Measurements from ENCODE around the gene DDX47. TPM values are rescaled to one million over a fixed set of nuclear protein-coding genes. Genes with fewer than 3 reads are reported as not detected.

Gene DDX47
- total and polyA plus RNA-seq, 2 of the 13 experiments (the other 11 are each of a cell fraction or from before 2014, with no cell fraction given): 48.5 to 78.7 TPM

DNA sequence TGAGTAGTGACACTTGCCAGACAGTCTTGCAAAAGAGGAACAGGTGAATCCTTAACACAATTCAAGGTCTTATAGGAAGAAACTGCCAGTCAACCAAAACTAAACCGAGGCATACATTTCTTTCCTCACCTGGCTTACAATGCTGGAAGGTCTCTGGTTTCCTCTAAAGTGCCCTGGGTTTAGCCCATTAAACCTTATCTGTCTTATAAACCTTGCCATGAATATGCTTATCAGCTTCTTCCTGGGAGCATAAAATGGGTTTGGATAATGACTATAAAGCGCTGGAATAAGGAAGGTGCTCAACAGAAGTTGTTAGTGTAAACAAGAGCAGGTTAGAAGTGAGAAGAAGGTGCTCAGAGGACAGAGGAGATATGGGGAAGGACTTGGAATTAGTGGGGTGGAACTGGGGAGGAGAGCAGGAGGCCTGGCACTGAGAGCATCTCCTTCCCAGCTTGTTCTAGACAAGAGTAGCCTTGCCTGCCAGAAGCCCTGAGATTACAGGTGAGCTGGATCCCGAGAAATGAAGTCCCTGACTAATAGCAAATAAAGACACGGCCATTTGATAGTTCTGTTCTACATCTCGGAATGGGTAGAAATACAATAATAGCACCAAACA is 64.1 kb downstream of the DDX47 start:
- intact Hi-C loops (cut with micrococcal nuclease; ENCODE audit: unreplicated experiment): no loop called here
- DNase-seq (ENCODE audit: low spot score): no peak
- ChIA-PET CTCF (ENCODE audit: low intra/inter-chr PET ratio, low total read pairs) (no interaction called here), POLR2A (no interaction called here)
- ATAC-seq: no peak
- WGBS (ENCODE audit: low lambda C conversion rate): 26% methylated on average over 5 of the region's 5 CpGs
- Histone ChIP-seq H3K27ac (ENCODE audit: extremely low read length, insufficient read depth, low read length) (no peak overlapping the region), H3K27me3 (ENCODE audit: control insufficient read depth in 1 of 2, insufficient read depth in 2 of 2, low read length in 2 of 2) (no peaks in the 10 kb centered on the region), H3K79me2 (ENCODE audit: insufficient read depth, low read length) (no peaks in the 10 kb centered on the region), H3K36me3 (replicated peaks in 1 of 2; ENCODE audit: control insufficient read depth in 1 of 2, insufficient read depth in 2 of 2, low read length in 2 of 2) (no peaks in the 10 kb centered on the region), H2AFZ (ENCODE audit: low read length) (no peak overlapping the region), H3K4me3 (replicated peaks in 1 of 3; ENCODE audit: insufficient read depth in 1 of 3, low read depth in 2 of 3, low read length in 3 of 3) (no peak overlapping the region), H3K4me2 (ENCODE audit: low read depth, low read length) (no peak overlapping the region), H3K4me1 (ENCODE audit: insufficient read depth, low read length) (peaks cover 21% of the 10 kb centered on the region), H4K20me1 (ENCODE audit: insufficient read depth, low read length) (no peaks in the 10 kb centered on the region), H3K9ac (ENCODE audit: insufficient read depth, low read depth, low read length) (no peak overlapping the region), H3K9me3 (ENCODE audit: low read length) (no peaks in the 10 kb centered on the region)
- in situ Hi-C loops (cut with HindIII; ENCODE audit: extremely low pct_ligation_motif_present, low pct_unique_long_range_greater_than_20kb): no loop called here
- BruUV-seq (replicated peaks): no TSS peak
- no peak for FAIRE-seq
- TF ChIP-seq ZNF841 (CRISPR knock-in tag; IDR thresholded peaks at IDR 0.05; ENCODE audit: borderline replicate concordance): no peak
- no peak for TF ChIP-seq ZEB1 (IDR thresholded peaks at IDR 0.05; ENCODE audit: insufficient replicate concordance, low read depth)
- TF ChIP-seq, protein P1, sequence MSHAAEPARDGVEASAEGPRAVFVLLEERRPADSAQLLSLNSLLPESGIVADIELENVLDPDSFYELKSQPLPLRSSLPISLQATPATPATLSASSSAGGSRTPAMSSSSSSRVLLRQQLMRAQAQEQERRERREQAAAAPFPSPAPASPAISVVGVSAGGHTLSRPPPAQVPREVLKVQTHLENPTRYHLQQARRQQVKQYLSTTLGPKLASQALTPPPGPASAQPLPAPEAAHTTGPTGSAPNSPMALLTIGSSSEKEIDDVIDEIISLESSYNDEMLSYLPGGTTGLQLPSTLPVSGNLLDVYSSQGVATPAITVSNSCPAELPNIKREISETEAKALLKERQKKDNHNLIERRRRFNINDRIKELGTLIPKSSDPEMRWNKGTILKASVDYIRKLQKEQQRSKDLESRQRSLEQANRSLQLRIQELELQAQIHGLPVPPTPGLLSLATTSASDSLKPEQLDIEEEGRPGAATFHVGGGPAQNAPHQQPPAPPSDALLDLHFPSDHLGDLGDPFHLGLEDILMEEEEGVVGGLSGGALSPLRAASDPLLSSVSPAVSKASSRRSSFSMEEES (CRISPR knock-in tag; IDR thresholded peaks at IDR 0.05): no peak
- TF ChIP-seq, protein P2, sequence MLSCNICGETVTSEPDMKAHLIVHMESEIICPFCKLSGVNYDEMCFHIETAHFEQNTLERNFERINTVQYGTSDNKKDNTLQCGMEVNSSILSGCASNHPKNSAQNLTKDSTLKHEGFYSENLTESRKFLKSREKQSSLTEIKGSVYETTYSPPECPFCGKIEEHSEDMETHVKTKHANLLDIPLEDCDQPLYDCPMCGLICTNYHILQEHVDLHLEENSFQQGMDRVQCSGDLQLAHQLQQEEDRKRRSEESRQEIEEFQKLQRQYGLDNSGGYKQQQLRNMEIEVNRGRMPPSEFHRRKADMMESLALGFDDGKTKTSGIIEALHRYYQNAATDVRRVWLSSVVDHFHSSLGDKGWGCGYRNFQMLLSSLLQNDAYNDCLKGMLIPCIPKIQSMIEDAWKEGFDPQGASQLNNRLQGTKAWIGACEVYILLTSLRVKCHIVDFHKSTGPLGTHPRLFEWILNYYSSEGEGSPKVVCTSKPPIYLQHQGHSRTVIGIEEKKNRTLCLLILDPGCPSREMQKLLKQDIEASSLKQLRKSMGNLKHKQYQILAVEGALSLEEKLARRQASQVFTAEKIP (CRISPR knock-in tag; IDR thresholded peaks at IDR 0.05; ENCODE audit: borderline replicate concordance): no peak
- TF ChIP-seq KLF6 (CRISPR knock-in tag; IDR thresholded peaks at IDR 0.05): no peak
- TF ChIP-seq, protein P3, sequence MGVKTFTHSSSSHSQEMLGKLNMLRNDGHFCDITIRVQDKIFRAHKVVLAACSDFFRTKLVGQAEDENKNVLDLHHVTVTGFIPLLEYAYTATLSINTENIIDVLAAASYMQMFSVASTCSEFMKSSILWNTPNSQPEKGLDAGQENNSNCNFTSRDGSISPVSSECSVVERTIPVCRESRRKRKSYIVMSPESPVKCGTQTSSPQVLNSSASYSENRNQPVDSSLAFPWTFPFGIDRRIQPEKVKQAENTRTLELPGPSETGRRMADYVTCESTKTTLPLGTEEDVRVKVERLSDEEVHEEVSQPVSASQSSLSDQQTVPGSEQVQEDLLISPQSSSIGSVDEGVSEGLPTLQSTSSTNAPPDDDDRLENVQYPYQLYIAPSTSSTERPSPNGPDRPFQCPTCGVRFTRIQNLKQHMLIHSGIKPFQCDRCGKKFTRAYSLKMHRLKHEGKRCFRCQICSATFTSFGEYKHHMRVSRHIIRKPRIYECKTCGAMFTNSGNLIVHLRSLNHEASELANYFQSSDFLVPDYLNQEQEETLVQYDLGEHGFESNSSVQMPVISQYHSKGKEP (CRISPR knock-in tag; IDR thresholded peaks at IDR 0.05): no peak
- TF ChIP-seq, protein P4, sequence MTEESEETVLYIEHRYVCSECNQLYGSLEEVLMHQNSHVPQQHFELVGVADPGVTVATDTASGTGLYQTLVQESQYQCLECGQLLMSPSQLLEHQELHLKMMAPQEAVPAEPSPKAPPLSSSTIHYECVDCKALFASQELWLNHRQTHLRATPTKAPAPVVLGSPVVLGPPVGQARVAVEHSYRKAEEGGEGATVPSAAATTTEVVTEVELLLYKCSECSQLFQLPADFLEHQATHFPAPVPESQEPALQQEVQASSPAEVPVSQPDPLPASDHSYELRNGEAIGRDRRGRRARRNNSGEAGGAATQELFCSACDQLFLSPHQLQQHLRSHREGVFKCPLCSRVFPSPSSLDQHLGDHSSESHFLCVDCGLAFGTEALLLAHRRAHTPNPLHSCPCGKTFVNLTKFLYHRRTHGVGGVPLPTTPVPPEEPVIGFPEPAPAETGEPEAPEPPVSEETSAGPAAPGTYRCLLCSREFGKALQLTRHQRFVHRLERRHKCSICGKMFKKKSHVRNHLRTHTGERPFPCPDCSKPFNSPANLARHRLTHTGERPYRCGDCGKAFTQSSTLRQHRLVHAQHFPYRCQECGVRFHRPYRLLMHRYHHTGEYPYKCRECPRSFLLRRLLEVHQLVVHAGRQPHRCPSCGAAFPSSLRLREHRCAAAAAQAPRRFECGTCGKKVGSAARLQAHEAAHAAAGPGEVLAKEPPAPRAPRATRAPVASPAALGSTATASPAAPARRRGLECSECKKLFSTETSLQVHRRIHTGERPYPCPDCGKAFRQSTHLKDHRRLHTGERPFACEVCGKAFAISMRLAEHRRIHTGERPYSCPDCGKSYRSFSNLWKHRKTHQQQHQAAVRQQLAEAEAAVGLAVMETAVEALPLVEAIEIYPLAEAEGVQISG (CRISPR knock-in tag; IDR thresholded peaks at IDR 0.05): no peak
- no peak for TF ChIP-seq ELF3 (CRISPR knock-in tag; IDR thresholded peaks at IDR 0.05)
- no peak for TF ChIP-seq ARNTL (CRISPR knock-in tag; IDR thresholded peaks at IDR 0.05)
- no peak for TF ChIP-seq JDP2 (CRISPR knock-in tag; IDR thresholded peaks at IDR 0.05; ENCODE audit: borderline replicate concordance)
- TF ChIP-seq ZNF382 (CRISPR knock-in tag; IDR thresholded peaks at IDR 0.05; ENCODE audit: borderline replicate concordance): no peak
- no peak for TF ChIP-seq HMG20B (CRISPR knock-in tag; conservative IDR thresholded peaks at IDR 0.05)
- TF ChIP-seq, protein P5, sequence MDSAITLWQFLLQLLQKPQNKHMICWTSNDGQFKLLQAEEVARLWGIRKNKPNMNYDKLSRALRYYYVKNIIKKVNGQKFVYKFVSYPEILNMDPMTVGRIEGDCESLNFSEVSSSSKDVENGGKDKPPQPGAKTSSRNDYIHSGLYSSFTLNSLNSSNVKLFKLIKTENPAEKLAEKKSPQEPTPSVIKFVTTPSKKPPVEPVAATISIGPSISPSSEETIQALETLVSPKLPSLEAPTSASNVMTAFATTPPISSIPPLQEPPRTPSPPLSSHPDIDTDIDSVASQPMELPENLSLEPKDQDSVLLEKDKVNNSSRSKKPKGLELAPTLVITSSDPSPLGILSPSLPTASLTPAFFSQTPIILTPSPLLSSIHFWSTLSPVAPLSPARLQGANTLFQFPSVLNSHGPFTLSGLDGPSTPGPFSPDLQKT (CRISPR knock-in tag; IDR thresholded peaks at IDR 0.05; ENCODE audit: borderline replicate concordance): no peak
- TF ChIP-seq ZZZ3 (CRISPR knock-in tag; IDR thresholded peaks at IDR 0.05; ENCODE audit: borderline replicate concordance): no peak
- no peak for TF ChIP-seq ZNF383 (CRISPR knock-in tag; IDR thresholded peaks at IDR 0.05; ENCODE audit: borderline replicate concordance)

Measured in HepG2 (cell line).